IMR-90 (cell line): ENCODE measurements around the gene ASMTL. TPM values are rescaled to one million over a fixed set of nuclear protein-coding genes. Genes with fewer than 3 reads are reported as not detected.

ENCODE experiments used
- ATAC-seq: fragments of 200-7000 bp; cut with Tn5 transposase; 2 replicates; pipeline ENCODE4 v1.9.1; 2020; ENCODE audit warnings: low read depth, mild to moderate bottlenecking, moderate library complexity
- BruUV-seq: library from RNA; stranded (reverse); fragments of 400-500 nt; replicated peaks from 2 replicates; lab custom pipeline; 2021; lab: Mats Ljungman, UMichigan
- CTCF ChIA-PET: fragments of 300-600 bp; formaldehyde crosslinking; extraction: SDS; loops from one replicate; lab custom pipeline; 2021; ENCODE audit warnings: antibody characterized with exemption; lab: Yijun Ruan, JAX
- POLR2A ChIA-PET: fragments of 300-600 bp; sonication (Branson Sonifier 250); formaldehyde crosslinking; loops from one replicate; lab custom pipeline; 2022; ENCODE audit warnings: antibody characterized with exemption; ENCODE audit not compliant: unreplicated experiment; lab: Charles Lee
- DNase-seq: peaks from one replicate; pipeline ENCODE4 v3.0.0; 2013
- H2AFZ ChIP-seq: replicated peaks from 2 replicates; pipeline ENCODE3; 2013; ENCODE audit warnings: low read length, mild to moderate bottlenecking; ENCODE audit not compliant: poor library complexity
- H2AK5ac ChIP-seq: 2 replicates; pipeline ENCODE4 v1.6.1; 2013; ENCODE audit warnings: low read depth, low read length, inconsistent platforms
- H2AK9ac ChIP-seq: replicated peaks from 2 replicates; pipeline ENCODE3; 2013; ENCODE audit warnings: mild to moderate bottlenecking, low read depth, low read length, moderate library complexity; ENCODE audit not compliant: poor library complexity
- H2BK120ac ChIP-seq: 2 replicates; pipeline ENCODE4 v1.6.1; 2013; ENCODE audit warnings: low read depth, low read length, inconsistent platforms
- H2BK15ac ChIP-seq: 3 replicates; pipeline ENCODE4 v1.6.1; 2013; ENCODE audit warnings: low read depth, low read length, inconsistent platforms
- H2BK20ac ChIP-seq: 2 replicates; pipeline ENCODE4 v1.6.1; 2013; ENCODE audit warnings: low read depth, mild to moderate bottlenecking, inconsistent platforms, low read length, moderate library complexity
- H2BK5ac ChIP-seq: 2 replicates; pipeline ENCODE4 v1.6.1; 2013; ENCODE audit warnings: mild to moderate bottlenecking, low read depth, low read length, inconsistent platforms; ENCODE audit not compliant: poor library complexity, severe bottlenecking
- H3K14ac ChIP-seq: replicated peaks from 2 replicates; pipeline ENCODE4 v1.6.1; 2013; ENCODE audit warnings: low read depth, low read length, inconsistent platforms
- H3K18ac ChIP-seq: 2 replicates; pipeline ENCODE4 v1.6.1; 2013; ENCODE audit warnings: low read depth, low read length, control low read depth
- H3K23ac ChIP-seq: 2 replicates; pipeline ENCODE4 v1.6.1; 2013; ENCODE audit warnings: low read depth, low read length, inconsistent platforms
- H3K27ac ChIP-seq: 2 replicates; pipeline ENCODE4 v1.5.1; 2013; ENCODE audit warnings: mild to moderate bottlenecking, control low read depth, low read length; ENCODE audit not compliant: insufficient read depth
- H3K27me3 ChIP-seq: 2 replicates; pipeline ENCODE4 v1.6.1; 2013; ENCODE audit warnings: low read length; ENCODE audit not compliant: control insufficient read depth, insufficient read depth
- H3K36me3 ChIP-seq: 2 replicates; pipeline ENCODE4 v1.6.1; 2013; ENCODE audit warnings: low read length, mixed read lengths; ENCODE audit not compliant: control insufficient read depth, insufficient read depth
- H3K4ac ChIP-seq: 2 replicates; pipeline ENCODE4 v1.6.1; 2013; ENCODE audit warnings: low read depth, low read length, inconsistent platforms
- H3K4me1 ChIP-seq: 2 replicates; pipeline ENCODE4 v1.6.1; 2013; ENCODE audit warnings: low read length, mixed read lengths; ENCODE audit not compliant: control insufficient read depth, insufficient read depth
- H3K4me2 ChIP-seq: 2 replicates; pipeline ENCODE4 v1.6.1; 2013; ENCODE audit warnings: low read depth, mild to moderate bottlenecking, control low read depth, low read length, moderate library complexity
- H3K4me3 ChIP-seq: 2 replicates; pipeline ENCODE4 v1.5.1; 2013; ENCODE audit warnings: low read depth, mild to moderate bottlenecking, control low read depth, low read length, moderate library complexity; ENCODE audit not compliant: insufficient read depth
- H3K56ac ChIP-seq: 2 replicates; pipeline ENCODE4 v1.6.1; 2013; ENCODE audit warnings: low read length, inconsistent platforms; ENCODE audit not compliant: insufficient read depth; ENCODE audit errors: extremely low read depth
- H3K79me1 ChIP-seq, 2 experiments: 2 replicates each; pipeline ENCODE4 v1.6.1; 2013; ENCODE audit warnings: low read length in 2 of 2, inconsistent platforms in 1 of 2, low read depth in 1 of 2
- H3K9ac ChIP-seq: 2 replicates; pipeline ENCODE4 v1.6.1; 2013; ENCODE audit warnings: low read depth, low read length, control low read depth
- H3K9me1 ChIP-seq: 2 replicates; pipeline ENCODE4 v1.6.1; 2013; ENCODE audit warnings: low read length, inconsistent platforms; ENCODE audit not compliant: insufficient read depth
- H3K9me3 ChIP-seq: 2 replicates; pipeline ENCODE4 v1.6.1; 2013; ENCODE audit warnings: low read length; ENCODE audit not compliant: control insufficient read depth, insufficient read depth
- H4K20me1 ChIP-seq: 2 replicates; pipeline ENCODE4 v1.6.1; 2013; ENCODE audit warnings: low read length, inconsistent platforms; ENCODE audit not compliant: insufficient read depth
- H4K5ac ChIP-seq: 2 replicates; pipeline ENCODE4 v1.6.1; 2013; ENCODE audit warnings: mild to moderate bottlenecking, low read depth, low read length, control low read depth
- H4K8ac ChIP-seq, 2 experiments: 2 replicates each; pipeline ENCODE4 v1.6.1; 2013; ENCODE audit warnings: low read depth in 2 of 2, low read length in 2 of 2, control low read depth in 1 of 2, inconsistent platforms in 1 of 2
- H4K91ac ChIP-seq: 2 replicates; pipeline ENCODE4 v1.6.1; 2013; ENCODE audit warnings: low read depth, low read length, inconsistent platforms; ENCODE audit not compliant: insufficient read depth
- BHLHE40 ChIP-seq: fragments of 150-350 bp; IDR thresholded peaks from 2 replicates; pipeline ENCODE4 v1.6.1; 2016; ENCODE audit warnings: mild to moderate bottlenecking, low read depth, low read length
- CEBPB ChIP-seq: IDR thresholded peaks from 2 replicates; pipeline ENCODE4 v1.6.1; 2012; ENCODE audit warnings: low read depth, low read length, improper control_type of control experiment
- CHD1 ChIP-seq: IDR thresholded peaks from 2 replicates; pipeline ENCODE4 v1.6.1; 2012; ENCODE audit warnings: low read depth, low read length, improper control_type of control experiment
- CTCF ChIP-seq: conservative IDR thresholded peaks from 2 replicates; pipeline ENCODE4 v1.5.1; 2012; ENCODE audit warnings: mild to moderate bottlenecking, low read depth, low read length, improper control_type of control experiment
- ELK1 ChIP-seq: fragments of 150-350 bp; IDR thresholded peaks from 2 replicates; pipeline ENCODE4 v1.6.1; 2016; ENCODE audit warnings: low read depth, mild to moderate bottlenecking, low read length, moderate library complexity, borderline replicate concordance
- FOS ChIP-seq: fragments of 150-350 bp; IDR thresholded peaks from 2 replicates; pipeline ENCODE4 v1.6.1; 2016; ENCODE audit warnings: low read depth, low read length
- MAFK ChIP-seq: IDR thresholded peaks from 2 replicates; pipeline ENCODE4 v1.6.1; 2012; ENCODE audit warnings: low read depth, low read length, improper control_type of control experiment
- MAZ ChIP-seq: IDR thresholded peaks from 2 replicates; pipeline ENCODE4 v1.6.1; 2012; ENCODE audit warnings: low read depth, mild to moderate bottlenecking, low read length, improper control_type of control experiment, moderate library complexity, borderline replicate concordance
- MXI1 ChIP-seq: IDR thresholded peaks from 2 replicates; pipeline ENCODE4 v1.6.1; 2012; ENCODE audit warnings: low read depth, mild to moderate bottlenecking, low read length, moderate library complexity, borderline replicate concordance
- NFE2L2 ChIP-seq: fragments of 150-350 bp; IDR thresholded peaks from 2 replicates; pipeline ENCODE4 v1.6.1; 2016; ENCODE audit warnings: low read depth, mild to moderate bottlenecking, low read length
- POLR2A ChIP-seq: IDR thresholded peaks from 2 replicates; pipeline ENCODE4 v1.6.1; 2012; ENCODE audit warnings: mild to moderate bottlenecking, low read depth, low read length
- RCOR1 ChIP-seq: IDR thresholded peaks from 2 replicates; pipeline ENCODE4 v1.6.1; 2012; ENCODE audit warnings: mild to moderate bottlenecking, low read length, improper control_type of control experiment; ENCODE audit not compliant: insufficient replicate concordance
- RFX5 ChIP-seq: IDR thresholded peaks from 2 replicates; pipeline ENCODE4 v1.8.0; 2012; ENCODE audit warnings: low read depth, mild to moderate bottlenecking, low read length, moderate library complexity
- SMC3 ChIP-seq: fragments of 150-350 bp; IDR thresholded peaks from 2 replicates; pipeline ENCODE4 v1.6.1; 2016; ENCODE audit warnings: low read depth, mild to moderate bottlenecking, antibody characterized with exemption, low read length, moderate library complexity
- USF2 ChIP-seq: fragments of 150-350 bp; IDR thresholded peaks from 2 replicates; pipeline ENCODE4 v1.6.1; 2017; ENCODE audit warnings: mild to moderate bottlenecking, antibody characterized with exemption, low read length, low read depth
- WGBS, 2 experiments: methylation state at CpG; one replicate each; pipeline versions ENCODE4 v1.1.5 to v1.1.7; 2013; ENCODE audit warnings: missing lambda C conversion rate in 2 of 2; ENCODE audit not compliant: insufficient read length in 1 of 2; ENCODE audit errors: extremely low coverage in 2 of 2; 5-methylcytosine and 5-hydroxymethylcytosine counted together
- dilution Hi-C: fragments of 300-500 bp; cut with HindIII; formaldehyde crosslinking; loops from one replicate; pipeline ENCODE4 v1.14.3; 2018; ENCODE audit warnings: low sequenced_read_pairs; ENCODE audit not compliant: unreplicated experiment
- in situ Hi-C: fragments of 300-500 bp; cut with MboI; formaldehyde crosslinking; loops from 3 replicates; pipeline ENCODE4 v1.14.3; 2019; ENCODE audit warnings: low sequenced_read_pairs, inconsistent platforms, mixed read lengths
- intact Hi-C: fragments of 100-400 bp; cut with micrococcal nuclease; formaldehyde crosslinking; loops from 2 replicates; pipeline ENCODE4 v1.10.0; 2022
- polyA plus RNA-seq, 3 experiments: library from polyadenylated mRNA; depleted of rRNA; stranded (reverse); fragments of >200 nt; gene quantifications; 2 replicates each; pipeline ENCODE4 v1.2.3, GENCODE V29; 2012; ENCODE audit warnings: low replicate concordance in 1 of 3
- total RNA-seq: library from RNA; depleted of rRNA; stranded (reverse); fragments of >200 nt; gene quantifications from 2 replicates; pipeline ENCODE4 v1.2.3, GENCODE V29; 2012

Gene ASMTL
- total and polyA plus RNA-seq, 2 of the 4 experiments (the other 2 are of a cell fraction): 13.4 to 33.4 TPM

- CTCF ChIA-PET: no interaction called here
- TF ChIP-seq USF2 (no peak), MAFK (no peak), MXI1 (no peak), CTCF (no peak), CHD1 (no peak), CEBPB (no peak), RFX5 (no peak), ELK1 (no peak), SMC3 (no peak), NFE2L2 (no peak), FOS (no peak), MAZ (no peak), BHLHE40 (no peak), RCOR1 (no peak), POLR2A (no peak)
Observed at GRCh38 chrX:1419545-1420355, 33.0 kb downstream of the ASMTL start.

More at GRCh38 chrX:1419545-1420355, 33.0 kb downstream of the ASMTL start:
- Histone ChIP-seq H3K27ac (no peak overlapping the region), H3K23ac (no peak overlapping the region), H3K14ac (no peak overlapping the region), H2AK5ac (no peak overlapping the region), H4K5ac (no peak overlapping the region), H3K4me3 (no peak overlapping the region), H3K4ac (no peak overlapping the region), H2BK15ac (no peak overlapping the region), H4K91ac (no peak overlapping the region), H4K20me1 (no peaks in the 10 kb centered on the region; the same call in 1 of the 2 replicates), H3K4me1 (no peaks in the 10 kb centered on the region), H3K9ac (no peak overlapping the region), H4K8ac (no peak overlapping the region), H3K4me2 (no peak overlapping the region), H3K36me3 (peaks cover 65% of the 10 kb centered on the region), H3K79me1 (no peaks in the 10 kb centered on the region; a peak in 1 of 4 replicates), H2AK9ac (no peak overlapping the region), H3K27me3 (no peaks in the 10 kb centered on the region), H2AFZ (no peak overlapping the region), H3K9me1 (0 out of 2 replicates have a peak, but pooled peaks cover 6% of the 10 kb centered on the region), H2BK20ac (no peak overlapping the region), H3K9me3 (peaks cover 27% of the 10 kb centered on the region), H3K18ac (no peak overlapping the region), H2BK120ac (no peak overlapping the region), H3K56ac (no peak overlapping the region), H2BK5ac (no peak overlapping the region)
- 87% methylated on average over 14 of the region's 19 CpGs; no CpG with 5 or more reads in 1 of the 2 experiments for WGBS, 2 experiments
- intact Hi-C loops (no loop called here), dilution Hi-C loops (no loop called here), in situ Hi-C loops (no loop called here)
- ATAC-seq: peak; percentile 7; the same call in 1 of the 2 replicates
- no peak for DNase-seq
- no TSS peak for BruUV-seq
- POLR2A ChIA-PET: no interaction called here
